ENCODE data around the gene VTN.
A peak's percentile ranks its signal among the peaks of the same experiment; 100 is the strongest.

Gene VTN

GRCh38 chr17:28402844-28403243, 32.7 kb upstream of the VTN start:
- no peak for DNase-seq (ENCODE audit: low spot score)
- no peaks in the 10 kb centered on the region for H3K36me3 Mint-ChIP-seq (ENCODE audit: low read depth)
- H3K9me3 Mint-ChIP-seq = no peaks in the 10 kb centered on the region
- H3K4me1 Mint-ChIP-seq (ENCODE audit: low read depth) = peaks cover 6% of the 10 kb centered on the region
- peaks cover 6% of the 10 kb centered on the region for H3K27me3 Mint-ChIP-seq (ENCODE audit: low read depth)
- H3K4me3 Mint-ChIP-seq = no peak overlapping the region
- no peak overlapping the region for H3K27ac Mint-ChIP-seq

- Mint-ChIP-seq H3K4me3 (no peak overlapping the region), H3K27ac (no peak overlapping the region)
These were observed 32.1 kb upstream of the VTN start for GRCh38 chr17:28402224-28402630.

GRCh38 chr17:28399808-28400207, 29.7 kb upstream of the VTN start:
- Mint-ChIP-seq H3K4me3 (no peak overlapping the region), H3K27me3 (ENCODE audit: low read depth) (no peaks in the 10 kb centered on the region), H3K36me3 (ENCODE audit: low read depth) (no peaks in the 10 kb centered on the region)

More at GRCh38 chr17:28402224-28402630, 32.1 kb upstream of the VTN start:
- no peaks in the 10 kb centered on the region for H3K9me3 Mint-ChIP-seq
- no peak for DNase-seq (ENCODE audit: low spot score)
- H3K4me1 Mint-ChIP-seq (ENCODE audit: low read depth) = peaks cover 6% of the 10 kb centered on the region
- peaks cover 6% of the 10 kb centered on the region for H3K27me3 Mint-ChIP-seq (ENCODE audit: low read depth)
- H3K36me3 Mint-ChIP-seq (ENCODE audit: low read depth) = no peaks in the 10 kb centered on the region

GRCh38 chr17:28398280-28398981, 28.3 kb upstream of the VTN start:
- Mint-ChIP-seq H3K4me1 (ENCODE audit: low read depth) (no peaks in the 10 kb centered on the region), H3K9me3 (no peaks in the 10 kb centered on the region), H3K36me3 (ENCODE audit: low read depth) (peaks cover 4% of the 10 kb centered on the region), H3K27me3 (ENCODE audit: low read depth) (no peaks in the 10 kb centered on the region), H3K4me3 (no peak overlapping the region), H3K27ac (peak overlapping the region; percentile 45)
- DNase-seq (ENCODE audit: low spot score) = no peak

More at GRCh38 chr17:28399808-28400207, 29.7 kb upstream of the VTN start:
- no peaks in the 10 kb centered on the region for H3K9me3 Mint-ChIP-seq
- no peak overlapping the region for H3K27ac Mint-ChIP-seq
- no peaks in the 10 kb centered on the region for H3K4me1 Mint-ChIP-seq (ENCODE audit: low read depth)
- DNase-seq (ENCODE audit: low spot score) = no peak

GRCh38 chr17:28397687-28398279, 27.7 kb upstream of the VTN start:
- Mint-ChIP-seq H3K36me3 (ENCODE audit: low read depth) (peaks cover 4% of the 10 kb centered on the region), H3K4me3 (no peak overlapping the region), H3K27me3 (ENCODE audit: low read depth) (no peaks in the 10 kb centered on the region), H3K4me1 (ENCODE audit: low read depth) (no peaks in the 10 kb centered on the region), H3K27ac (peak overlapping the region; percentile 45), H3K9me3 (no peaks in the 10 kb centered on the region)
- no peak for DNase-seq (ENCODE audit: low spot score)

GRCh38 chr17:28397275-28397674, 27.2 kb upstream of the VTN start:
- H3K4me1 Mint-ChIP-seq (ENCODE audit: low read depth) = no peaks in the 10 kb centered on the region
- H3K4me3 Mint-ChIP-seq = no peak overlapping the region
- H3K27ac Mint-ChIP-seq = no peak overlapping the region

GRCh38 chr17:28396635-28397239, 26.6 kb upstream of the VTN start:
- H3K9me3 Mint-ChIP-seq = no peaks in the 10 kb centered on the region
- H3K4me1 Mint-ChIP-seq (ENCODE audit: low read depth) = no peaks in the 10 kb centered on the region
- no peak overlapping the region for H3K27ac Mint-ChIP-seq
- no peak for DNase-seq (ENCODE audit: low spot score)
- peaks cover 4% of the 10 kb centered on the region for H3K36me3 Mint-ChIP-seq (ENCODE audit: low read depth)
- no peaks in the 10 kb centered on the region for H3K27me3 Mint-ChIP-seq (ENCODE audit: low read depth)
- H3K4me3 Mint-ChIP-seq = no peak overlapping the region

More at GRCh38 chr17:28397275-28397674, 27.2 kb upstream of the VTN start:
- no peaks in the 10 kb centered on the region for H3K27me3 Mint-ChIP-seq (ENCODE audit: low read depth)
- H3K36me3 Mint-ChIP-seq (ENCODE audit: low read depth) = peaks cover 4% of the 10 kb centered on the region
- no peak for DNase-seq (ENCODE audit: low spot score)
- no peaks in the 10 kb centered on the region for H3K9me3 Mint-ChIP-seq

GRCh38 chr17:28395968-28396367, 25.9 kb upstream of the VTN start:
- no peak overlapping the region for H3K27ac Mint-ChIP-seq
- peaks cover 7% of the 10 kb centered on the region for H3K36me3 Mint-ChIP-seq (ENCODE audit: low read depth)
- no peaks in the 10 kb centered on the region for H3K4me1 Mint-ChIP-seq (ENCODE audit: low read depth)
- H3K4me3 Mint-ChIP-seq = no peak overlapping the region
- DNase-seq (ENCODE audit: low spot score) = no peak
- no peaks in the 10 kb centered on the region for H3K9me3 Mint-ChIP-seq
- no peaks in the 10 kb centered on the region for H3K27me3 Mint-ChIP-seq (ENCODE audit: low read depth)

GRCh38 chr17:28395426-28395825, 25.3 kb upstream of the VTN start:
- no peaks in the 10 kb centered on the region for H3K4me1 Mint-ChIP-seq (ENCODE audit: low read depth)
- H3K27me3 Mint-ChIP-seq (ENCODE audit: low read depth) = no peaks in the 10 kb centered on the region
- no peak for DNase-seq (ENCODE audit: low spot score)
- H3K9me3 Mint-ChIP-seq = no peaks in the 10 kb centered on the region
- no peak overlapping the region for H3K4me3 Mint-ChIP-seq
- H3K36me3 Mint-ChIP-seq (ENCODE audit: low read depth) = peaks cover 8% of the 10 kb centered on the region
- H3K27ac Mint-ChIP-seq = no peak overlapping the region

GRCh38 chr17:28394337-28395116, 24.4 kb upstream of the VTN start:
- peaks cover 16% of the 10 kb centered on the region for H3K36me3 Mint-ChIP-seq (ENCODE audit: low read depth)
- no peak overlapping the region for H3K27ac Mint-ChIP-seq
- H3K27me3 Mint-ChIP-seq (ENCODE audit: low read depth) = no peaks in the 10 kb centered on the region
- H3K4me3 Mint-ChIP-seq = no peak overlapping the region
- no peaks in the 10 kb centered on the region for H3K9me3 Mint-ChIP-seq
- DNase-seq (ENCODE audit: low spot score) = no peak
- H3K4me1 Mint-ChIP-seq (ENCODE audit: low read depth) = no peaks in the 10 kb centered on the region

GRCh38 chr17:28392491-28392890, 22.4 kb upstream of the VTN start:
- no peaks in the 10 kb centered on the region for H3K27me3 Mint-ChIP-seq (ENCODE audit: low read depth)
- H3K4me1 Mint-ChIP-seq (ENCODE audit: low read depth) = peaks cover 2% of the 10 kb centered on the region
- no peak for DNase-seq (ENCODE audit: low spot score)
- no peak overlapping the region for H3K27ac Mint-ChIP-seq
- no peak overlapping the region for H3K4me3 Mint-ChIP-seq
- peaks cover 27% of the 10 kb centered on the region for H3K36me3 Mint-ChIP-seq (ENCODE audit: low read depth)
- no peaks in the 10 kb centered on the region for H3K9me3 Mint-ChIP-seq

- Mint-ChIP-seq H3K27ac (no peak overlapping the region), H3K27me3 (ENCODE audit: low read depth) (no peaks in the 10 kb centered on the region), H3K9me3 (no peaks in the 10 kb centered on the region), H3K4me3 (no peak overlapping the region), H3K4me1 (ENCODE audit: low read depth) (peaks cover 2% of the 10 kb centered on the region), H3K36me3 (ENCODE audit: low read depth) (peaks cover 27% of the 10 kb centered on the region)
- DNase-seq (ENCODE audit: low spot score) = no peak
These were observed 21.3 kb upstream of the VTN start for GRCh38 chr17:28391401-28391800.

- DNase-seq (ENCODE audit: low spot score) = no peak
- peaks cover 2% of the 10 kb centered on the region for H3K4me1 Mint-ChIP-seq (ENCODE audit: low read depth)
- no peak overlapping the region for H3K27ac Mint-ChIP-seq
- peaks cover 27% of the 10 kb centered on the region for H3K36me3 Mint-ChIP-seq (ENCODE audit: low read depth)
- H3K4me3 Mint-ChIP-seq = no peak overlapping the region
- no peaks in the 10 kb centered on the region for H3K9me3 Mint-ChIP-seq
- no peaks in the 10 kb centered on the region for H3K27me3 Mint-ChIP-seq (ENCODE audit: low read depth)
These were observed 20.9 kb upstream of the VTN start for GRCh38 chr17:28390984-28391383.

GRCh38 chr17:28390563-28390962, 20.5 kb upstream of the VTN start:
- H3K4me3 Mint-ChIP-seq = no peak overlapping the region
- no peak for DNase-seq (ENCODE audit: low spot score)
- peaks cover 2% of the 10 kb centered on the region for H3K4me1 Mint-ChIP-seq (ENCODE audit: low read depth)
- no peaks in the 10 kb centered on the region for H3K9me3 Mint-ChIP-seq
- H3K27me3 Mint-ChIP-seq (ENCODE audit: low read depth) = no peaks in the 10 kb centered on the region
- H3K27ac Mint-ChIP-seq = no peak overlapping the region
- H3K36me3 Mint-ChIP-seq (ENCODE audit: low read depth) = peaks cover 27% of the 10 kb centered on the region
